Ectodermal cell (in vitro differentiated cells): Measurements from ENCODE around the gene CEP72.
"Not testable (repeated sequence)": the region's sequence is repeated elsewhere in the genome, so short reads cannot be mapped to it uniquely, and the experiment has no call there.

Source experiments
- H3K27ac ChIP-seq: 2 replicates; pipeline ENCODE4 v1.7.0; 2013; ENCODE audit warnings: mild to moderate bottlenecking, low read depth, low read length; ENCODE audit not compliant: insufficient read depth, poor library complexity, severe bottlenecking
- H3K27me3 ChIP-seq: 2 replicates; pipeline ENCODE4 v1.7.0; 2013; ENCODE audit warnings: mild to moderate bottlenecking, low read length; ENCODE audit not compliant: insufficient read depth, control insufficient read depth, poor library complexity, severe bottlenecking
- H3K36me3 ChIP-seq: one replicate; pipeline ENCODE4 v1.7.0; 2013; ENCODE audit warnings: low read length; ENCODE audit not compliant: control insufficient read depth, insufficient read depth
- H3K4me1 ChIP-seq: one replicate; pipeline ENCODE4 v1.7.0; 2013; ENCODE audit warnings: low read length; ENCODE audit not compliant: control insufficient read depth, insufficient read depth
- H3K4me3 ChIP-seq: 2 replicates; pipeline ENCODE4 v1.7.0; 2013; ENCODE audit warnings: low read depth, low read length, control low read depth; ENCODE audit not compliant: insufficient read depth
- H3K9me3 ChIP-seq: 2 replicates; pipeline ENCODE4 v1.7.0; 2013; ENCODE audit warnings: mild to moderate bottlenecking, low read length, moderate library complexity; ENCODE audit not compliant: control insufficient read depth
- WGBS, 2 experiments: methylation state at CpG; one replicate each; pipeline ENCODE4 v1.1.7; 2013; ENCODE audit warnings: missing lambda C conversion rate in 2 of 2; 5-methylcytosine and 5-hydroxymethylcytosine counted together

Gene CEP72

GRCh38 chr5:570886-571285 lies 41.3 kb upstream of the CEP72 start:
- H3K36me3 ChIP-seq: no peaks in the 10 kb centered on the region
- H3K4me3 ChIP-seq: no peak overlapping the region
- H3K4me1 ChIP-seq: no peaks in the 10 kb centered on the region
- 90% methylated on average over 8 of the region's 8 CpGs for WGBS, 2 experiments
- no peak overlapping the region for H3K27ac ChIP-seq
- H3K27me3 ChIP-seq: peaks cover 20% of the 10 kb centered on the region
- no peaks in the 10 kb centered on the region for H3K9me3 ChIP-seq

- no peaks in the 10 kb centered on the region for H3K4me1 ChIP-seq
- H3K4me3 ChIP-seq: no peak overlapping the region
- peaks cover 11% of the 10 kb centered on the region for H3K27me3 ChIP-seq
- WGBS, 2 experiments: 92 to 95% methylated on average over 13 of the region's 13 CpGs
- no peaks in the 10 kb centered on the region for H3K9me3 ChIP-seq
- H3K36me3 ChIP-seq: no peaks in the 10 kb centered on the region
- no peak overlapping the region for H3K27ac ChIP-seq
Measured at GRCh38 chr5:571791-572190, 40.3 kb upstream of the CEP72 start.

DNA sequence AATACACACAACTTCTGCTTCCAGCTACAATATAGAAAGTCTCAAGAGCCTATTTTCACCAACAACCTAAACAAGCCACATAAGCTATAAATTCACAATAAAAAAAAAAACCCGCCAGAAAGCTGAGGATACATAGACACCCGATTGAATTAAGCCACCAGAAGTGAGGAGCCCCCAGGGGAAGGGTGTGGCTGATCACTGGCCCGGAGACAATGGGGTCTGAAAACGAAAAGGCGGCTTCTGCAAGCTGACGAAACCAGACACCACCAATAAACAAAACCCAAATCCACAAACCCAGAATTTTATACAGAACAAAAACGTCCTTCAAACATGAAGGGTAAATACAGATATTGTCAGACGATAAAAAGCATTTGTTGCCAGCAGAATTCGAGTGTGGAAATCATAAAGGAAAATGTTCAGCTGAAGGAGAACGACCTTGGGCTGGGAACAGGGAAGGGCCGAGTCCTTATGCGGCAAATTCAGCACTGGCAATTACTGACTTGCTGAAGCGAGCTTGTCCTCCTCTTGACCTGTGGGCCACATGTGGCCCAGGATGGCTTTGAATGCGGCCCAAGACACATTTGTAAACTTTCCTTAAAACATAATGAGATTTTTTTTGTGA lies 39.6 kb upstream of the CEP72 start:
- H3K27ac ChIP-seq: no peak overlapping the region
- H3K9me3 ChIP-seq: no peaks in the 10 kb centered on the region
- H3K36me3 ChIP-seq: no peaks in the 10 kb centered on the region
- 84 to 85% methylated on average over 14 of the region's 14 CpGs for WGBS, 2 experiments
- no peaks in the 10 kb centered on the region for H3K4me1 ChIP-seq
- peaks cover 5% of the 10 kb centered on the region for H3K27me3 ChIP-seq
- no peak overlapping the region for H3K4me3 ChIP-seq

DNA sequence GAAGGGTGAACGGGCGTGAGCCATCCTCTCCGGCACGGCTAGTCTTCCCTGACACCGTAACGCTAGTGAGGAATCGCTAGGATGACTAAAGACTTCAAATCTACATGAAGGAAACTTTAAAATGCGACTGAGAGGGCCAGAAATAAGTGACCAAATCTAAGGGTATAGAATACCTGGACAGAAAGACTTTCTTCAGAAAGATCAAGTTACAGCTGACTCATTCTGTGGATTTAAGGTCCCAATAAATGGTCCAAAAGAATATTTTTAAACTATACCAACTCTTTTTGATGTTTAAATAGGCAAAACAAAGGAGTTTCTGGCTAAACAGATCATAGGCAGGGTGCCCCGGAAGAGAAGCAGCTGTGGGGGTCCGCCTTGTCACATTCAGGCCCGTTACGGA lies 38.9 kb upstream of the CEP72 start:
- no peaks in the 10 kb centered on the region for H3K9me3 ChIP-seq
- no peak overlapping the region for H3K4me3 ChIP-seq
- no peaks in the 10 kb centered on the region for H3K4me1 ChIP-seq
- H3K36me3 ChIP-seq: no peaks in the 10 kb centered on the region
- no peak overlapping the region for H3K27ac ChIP-seq
- WGBS, 2 experiments: 92 to 94% methylated on average over 12 of the region's 12 CpGs
- no peaks in the 10 kb centered on the region for H3K27me3 ChIP-seq

DNA sequence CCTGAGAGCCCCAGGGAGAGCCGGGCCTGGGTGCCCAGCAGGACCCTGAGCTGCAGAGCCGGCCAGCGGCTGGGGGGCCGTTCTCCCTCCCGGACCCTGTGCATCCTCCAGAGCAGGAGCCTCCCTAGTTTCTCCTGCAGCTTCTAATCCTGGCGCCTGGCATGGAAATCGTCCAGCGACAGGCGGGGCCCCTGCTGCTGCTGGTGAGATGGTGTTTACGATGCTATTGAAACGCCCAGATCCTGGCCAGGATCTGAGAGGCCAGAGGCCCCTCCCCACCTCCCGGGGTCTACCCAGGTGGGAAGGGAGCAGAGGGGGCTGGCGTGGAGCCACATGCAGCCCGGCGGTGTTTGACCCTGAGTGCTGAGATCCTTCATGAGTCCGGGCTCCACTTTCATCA lies 38.2 kb upstream of the CEP72 start:
- WGBS, 2 experiments: 83 to 85% methylated on average over 16 of the region's 16 CpGs
- no peak overlapping the region for H3K4me3 ChIP-seq
- H3K4me1 ChIP-seq: no peaks in the 10 kb centered on the region
- no peaks in the 10 kb centered on the region for H3K36me3 ChIP-seq
- no peaks in the 10 kb centered on the region for H3K9me3 ChIP-seq
- H3K27me3 ChIP-seq: no peaks in the 10 kb centered on the region
- H3K27ac ChIP-seq: no peak overlapping the region

- H3K4me1 ChIP-seq: no peaks in the 10 kb centered on the region
Measured at GRCh38 chr5:574906-575305, 37.2 kb upstream of the CEP72 start.

GRCh38 chr5:575636-576035 lies 36.5 kb upstream of the CEP72 start:
- Histone ChIP-seq H3K36me3 (no peaks in the 10 kb centered on the region), H3K27me3 (no peaks in the 10 kb centered on the region), H3K4me1 (no peaks in the 10 kb centered on the region), H3K4me3 (no peak overlapping the region), H3K9me3 (no peaks in the 10 kb centered on the region), H3K27ac (no peak overlapping the region)
- WGBS, 2 experiments: 80 to 86% methylated on average over 4 of the region's 4 CpGs

More at GRCh38 chr5:574906-575305, 37.2 kb upstream of the CEP72 start:
- Histone ChIP-seq H3K9me3 (no peaks in the 10 kb centered on the region), H3K27me3 (no peaks in the 10 kb centered on the region), H3K4me3 (no peak overlapping the region), H3K27ac (no peak overlapping the region), H3K36me3 (no peaks in the 10 kb centered on the region)
- WGBS, 2 experiments: 92% methylated on average over 16 of the region's 16 CpGs

- 92 to 100% methylated on average over 2 of the region's 2 CpGs for WGBS, 2 experiments
- H3K9me3 ChIP-seq, H3K27ac ChIP-seq, H3K36me3 ChIP-seq, H3K27me3 ChIP-seq, H3K4me3 ChIP-seq, H3K4me1 ChIP-seq: not testable (repeated sequence)
Measured at GRCh38 chr5:577214-577613, 34.9 kb upstream of the CEP72 start.

- Histone ChIP-seq H3K4me1 (no peaks in the 10 kb centered on the region), H3K4me3 (no peak overlapping the region), H3K36me3 (no peaks in the 10 kb centered on the region), H3K9me3 (no peaks in the 10 kb centered on the region), H3K27me3 (no peaks in the 10 kb centered on the region), H3K27ac (no peak overlapping the region)
Measured at GRCh38 chr5:577800-578199, 34.3 kb upstream of the CEP72 start.

DNA sequence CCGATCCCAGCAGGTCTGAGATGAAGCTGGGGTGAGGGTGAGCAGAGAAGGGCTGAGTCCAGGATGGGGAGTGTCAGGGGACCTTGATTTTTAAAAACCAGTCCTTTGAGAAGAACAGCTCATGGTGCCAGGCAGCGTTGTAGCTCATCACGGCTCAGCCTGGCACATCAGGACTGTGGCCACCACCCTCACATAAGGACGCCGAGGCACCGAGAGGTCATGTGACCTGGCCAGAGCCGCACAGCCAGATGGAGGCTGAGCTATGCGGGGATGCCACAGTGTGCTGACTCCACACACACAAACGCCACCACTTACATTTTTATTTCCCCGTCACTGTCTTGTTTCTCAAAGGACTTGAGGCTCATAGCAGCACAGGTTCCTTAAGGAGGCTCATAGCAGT lies 32.9 kb upstream of the CEP72 start:
- 91% methylated on average over 10 of the region's 10 CpGs for WGBS, 2 experiments
- H3K36me3 ChIP-seq: no peaks in the 10 kb centered on the region

More for the DNA sequence above, 32.9 kb upstream of the CEP72 start:
- H3K27ac ChIP-seq: no peak overlapping the region
- no peaks in the 10 kb centered on the region for H3K9me3 ChIP-seq
- no peak overlapping the region for H3K4me3 ChIP-seq
- H3K4me1 ChIP-seq: no peaks in the 10 kb centered on the region
- H3K27me3 ChIP-seq: no peaks in the 10 kb centered on the region
